Neural cell (in vitro differentiated cells): Measurements from ENCODE around the gene IREB2. TPM values are rescaled to one million over a fixed set of nuclear protein-coding genes. Genes with fewer than 3 reads are reported as not detected.

Experiments
- H2AFZ ChIP-seq: fragments of 200-600, 300-800 bp; sonication (generic), shearing (Covaris generic); 2 replicates; pipeline ENCODE4 v1.6.0; 2014; ENCODE audit warnings: low read depth, mild to moderate bottlenecking, antibody characterized with exemption, low read length, moderate library complexity
- H3F3A ChIP-seq: fragments of 200-600 bp; shearing (Covaris generic); 2 replicates; pipeline ENCODE4 v1.6.1; 2016; ENCODE audit warnings: mild to moderate bottlenecking, moderate library complexity, mixed read lengths, antibody characterized with exemption, low read length; ENCODE audit not compliant: insufficient read depth, poor library complexity, severe bottlenecking
- H3K27ac ChIP-seq: fragments of 200-600, 300-800 bp; sonication (generic), shearing (Covaris generic); 2 replicates; pipeline ENCODE4 v1.5.1; 2014; ENCODE audit warnings: mild to moderate bottlenecking, low read length, moderate library complexity
- H3K27me3 ChIP-seq: fragments of 300-800, 200-600 bp; sonication (generic), shearing (Covaris generic); 2 replicates; pipeline ENCODE4 v1.6.0; 2014; ENCODE audit warnings: mild to moderate bottlenecking, low read depth, low read length, moderate library complexity; ENCODE audit not compliant: insufficient read depth
- H3K36me3 ChIP-seq: fragments of 300-800, 200-600 bp; sonication (generic), shearing (Covaris generic); 2 replicates; pipeline ENCODE4 v1.5.1; 2014; ENCODE audit warnings: mild to moderate bottlenecking, antibody characterized with exemption, low read length, moderate library complexity; ENCODE audit not compliant: insufficient read depth
- H3K4me2 ChIP-seq: fragments of 300-800, 200-600 bp; sonication (generic), shearing (Covaris generic); 2 replicates; pipeline ENCODE4 v1.6.0; 2014; ENCODE audit warnings: mild to moderate bottlenecking, low read length
- H3K4me3 ChIP-seq: fragments of 300-800, 200-600 bp; sonication (generic), shearing (Covaris generic); 2 replicates; pipeline ENCODE4 v1.5.1; 2014; ENCODE audit warnings: mild to moderate bottlenecking, low read length, moderate library complexity
- H3K79me2 ChIP-seq: fragments of 200-600 bp; shearing (Covaris generic); replicated peaks from 2 replicates; pipeline ENCODE4 v1.6.0; 2014; ENCODE audit warnings: mild to moderate bottlenecking, low read length, moderate library complexity; ENCODE audit not compliant: insufficient read depth
- H3K9ac ChIP-seq: fragments of 300-800, 200-600 bp; sonication (generic), shearing (Covaris generic); 2 replicates; pipeline ENCODE4 v1.6.1; 2016; ENCODE audit warnings: mild to moderate bottlenecking, low read length, mixed read lengths
- H3K9me2 ChIP-seq: fragments of 200-600 bp; shearing (Covaris generic); 2 replicates; pipeline ENCODE4 v1.6.1; 2016; ENCODE audit warnings: mild to moderate bottlenecking, low read length, mixed read lengths; ENCODE audit not compliant: insufficient read depth
- H3K9me3 ChIP-seq: fragments of 200-600, 300-800 bp; sonication (generic), shearing (Covaris generic); 2 replicates; pipeline ENCODE4 v1.6.1; 2016; ENCODE audit warnings: mild to moderate bottlenecking, mixed run types, low read length, moderate library complexity, mixed read lengths
- H4K20me1 ChIP-seq: fragments of 200-600 bp; shearing (Covaris generic); 2 replicates; pipeline ENCODE4 v1.6.1; 2016; ENCODE audit warnings: mild to moderate bottlenecking, mixed run types; ENCODE audit not compliant: insufficient read depth
- CTCF ChIP-seq: fragments of 450-650 bp; IDR thresholded peaks from 2 replicates; pipeline ENCODE4 v1.5.1; 2014; ENCODE audit warnings: antibody characterized with exemption, mild to moderate bottlenecking, moderate library complexity; ENCODE audit not compliant: poor library complexity, severe bottlenecking
- EP300 ChIP-seq: fragments of 450-650 bp; conservative IDR thresholded peaks from 2 replicates; pipeline ENCODE4 v1.6.1; 2014; ENCODE audit warnings: antibody characterized with exemption, mild to moderate bottlenecking, moderate library complexity; ENCODE audit not compliant: poor library complexity, severe bottlenecking
- EZH2 ChIP-seq: fragments of 200-600, 300-800 bp; shearing (Covaris generic), sonication (generic); IDR thresholded peaks from 2 replicates; pipeline ENCODE4 v1.6.1; 2014; ENCODE audit warnings: antibody characterized with exemption, low read length, borderline replicate concordance, mild to moderate bottlenecking; ENCODE audit not compliant: insufficient read depth, poor library complexity, severe bottlenecking
- MXI1 ChIP-seq: fragments of 450-650 bp; conservative IDR thresholded peaks from 2 replicates; pipeline ENCODE4 v1.6.1; 2014; ENCODE audit warnings: antibody characterized with exemption, mild to moderate bottlenecking; ENCODE audit not compliant: poor library complexity, severe bottlenecking
- POLR2AphosphoS5 ChIP-seq: IDR thresholded peaks from 2 replicates; pipeline ENCODE4 v1.6.1; 2012
- RAD21 ChIP-seq: fragments of 450-650 bp; conservative IDR thresholded peaks from 2 replicates; pipeline ENCODE4 v1.6.1; 2014; ENCODE audit warnings: antibody characterized with exemption, mild to moderate bottlenecking, moderate library complexity
- REST ChIP-seq: IDR thresholded peaks from 2 replicates; pipeline ENCODE4 v1.6.1; 2012; ENCODE audit warnings: borderline replicate concordance
- SMC3 ChIP-seq: fragments of 450-650 bp; conservative IDR thresholded peaks from 2 replicates; pipeline ENCODE4 v1.6.1; 2014; ENCODE audit warnings: antibody characterized with exemption, mild to moderate bottlenecking, moderate library complexity; ENCODE audit not compliant: poor library complexity
- TAF1 ChIP-seq: IDR thresholded peaks from 2 replicates; pipeline ENCODE4 v1.6.1; 2012; ENCODE audit warnings: low read depth
- polyA plus RNA-seq: library from polyadenylated mRNA; depleted of rRNA; stranded (reverse); fragments of >200 nt; gene quantifications from 2 replicates; pipeline ENCODE4 v1.2.3, GENCODE V29; 2014

The IREB2 gene
- polyA plus RNA-seq, 1 donor from 2014 or later = 45.5 TPM

GRCh38 chr15:78533331-78533730, 95.3 kb downstream of the IREB2 start:
- H3K4me2 ChIP-seq = peak overlapping the region; percentile 27
- peak overlapping the region; percentile 20 for H3K27ac ChIP-seq
- no peaks in the 10 kb centered on the region for H3K36me3 ChIP-seq
- H3K79me2 ChIP-seq = no peaks in the 10 kb centered on the region
- no peaks in the 10 kb centered on the region for H4K20me1 ChIP-seq
- no peak overlapping the region for H3K4me3 ChIP-seq
- H3F3A ChIP-seq = no peaks in the 10 kb centered on the region
- H3K27me3 ChIP-seq = no peaks in the 10 kb centered on the region
- peak; percentile 13 for TF ChIP-seq POLR2AphosphoS5
- TF ChIP-seq EZH2 = no peak
- TF ChIP-seq MXI1 = peak; percentile 15
- H3K9me2 ChIP-seq = no peaks in the 10 kb centered on the region
- H2AFZ ChIP-seq = no peak overlapping the region
- no peaks in the 10 kb centered on the region for H3K9me3 ChIP-seq
- no peak overlapping the region for H3K9ac ChIP-seq

- Histone ChIP-seq H4K20me1 (no peaks in the 10 kb centered on the region), H3K79me2 (peaks cover 6% of the 10 kb centered on the region), H3K27me3 (no peaks in the 10 kb centered on the region), H2AFZ (no peak overlapping the region), H3K9ac (no peak overlapping the region), H3K9me2 (no peaks in the 10 kb centered on the region), H3K36me3 (no peaks in the 10 kb centered on the region), H3F3A (no peaks in the 10 kb centered on the region), H3K4me3 (no peak overlapping the region), H3K4me2 (no peak overlapping the region), H3K27ac (no peak overlapping the region), H3K9me3 (no peaks in the 10 kb centered on the region)
- TF ChIP-seq POLR2AphosphoS5 = no peak
- no peak for TF ChIP-seq TAF1
- no peak for TF ChIP-seq RAD21
- TF ChIP-seq REST = no peak
- TF ChIP-seq CTCF = no peak
- TF ChIP-seq MXI1 = no peak
These were observed 98.1 kb downstream of the IREB2 start for GRCh38 chr15:78536134-78536533.

- TF ChIP-seq TAF1 (no peak), REST (no peak), POLR2AphosphoS5 (no peak), CTCF (no peak), EP300 (no peak), MXI1 (no peak), RAD21 (no peak), SMC3 (no peak), EZH2 (no peak)
- H3K36me3 ChIP-seq = no peaks in the 10 kb centered on the region
- H3F3A ChIP-seq = no peaks in the 10 kb centered on the region
- no peak overlapping the region for H2AFZ ChIP-seq
- H4K20me1 ChIP-seq = no peaks in the 10 kb centered on the region
- H3K4me2 ChIP-seq = no peak overlapping the region
- H3K9me2 ChIP-seq = no peaks in the 10 kb centered on the region
- H3K9ac ChIP-seq = no peak overlapping the region
- no peaks in the 10 kb centered on the region for H3K27me3 ChIP-seq
- no peak overlapping the region for H3K4me3 ChIP-seq
- no peaks in the 10 kb centered on the region for H3K9me3 ChIP-seq
- H3K27ac ChIP-seq = no peak overlapping the region
- peaks cover 18% of the 10 kb centered on the region for H3K79me2 ChIP-seq
These were observed 99.4 kb downstream of the IREB2 start for GRCh38 chr15:78537266-78537905.
